SJSA1 (cell line): ENCODE data around the gene DOK7. TPM values are rescaled to one million over a fixed set of nuclear protein-coding genes. Genes with fewer than 3 reads are reported as not detected.

ENCODE experiments used
- DNase-seq, 2 experiments: peaks; one replicate each; pipeline ENCODE4 v3.0.0-alpha.2; 2015 to 2020; ENCODE audit warnings: low spot score in 2 of 2, low read depth in 1 of 2
- H3K27ac ChIP-seq: fragments of 250-450 bp; sonication (Bioruptor Pico); 2 replicates; pipeline ENCODE4 v1.5.1; 2020; ENCODE audit warnings: mild to moderate bottlenecking, moderate library complexity
- H3K27me3 ChIP-seq: fragments of 250-450 bp; sonication (Bioruptor Pico); replicated peaks from 2 replicates; pipeline ENCODE4 v1.5.1; 2020; ENCODE audit warnings: mild to moderate bottlenecking, moderate library complexity
- H3K36me3 ChIP-seq: fragments of 250-450 bp; sonication (Bioruptor Pico); 2 replicates; pipeline ENCODE4 v1.5.1; 2020; ENCODE audit warnings: mild to moderate bottlenecking
- H3K4me1 ChIP-seq: fragments of 250-450 bp; sonication (Bioruptor Pico); replicated peaks from 2 replicates; pipeline ENCODE4 v1.6.1; 2021; ENCODE audit warnings: mild to moderate bottlenecking
- H3K4me3 ChIP-seq: fragments of 250-450 bp; sonication (Bioruptor Pico); 2 replicates; pipeline ENCODE4 v1.5.1; 2020; ENCODE audit warnings: mild to moderate bottlenecking
- H3K9me3 ChIP-seq: fragments of 250-450 bp; sonication (Bioruptor Pico); replicated peaks from 2 replicates; pipeline ENCODE4 v1.5.1; 2020; ENCODE audit warnings: mild to moderate bottlenecking
- total RNA-seq: library from RNA; depleted of rRNA; stranded (reverse); fragments of >200 nt; shearing (Covaris generic); gene quantifications from 2 replicates; pipeline ENCODE4 v1.2.3, GENCODE V29; 2014; rRNA removed

The DOK7 gene
- total RNA-seq, result 0.05 TPM in 1 of 2 replicates, not detected in the other

- H3K27ac ChIP-seq, result no peak within 1 kb of the TSS
- H3K4me3 ChIP-seq, result no peak within 1 kb of the TSS
- H3K4me1 ChIP-seq, result no peaks in the 10 kb centered on the region
- H3K9me3 ChIP-seq, result no peaks in the 10 kb centered on the region
- H3K27me3 ChIP-seq, result no peaks in the 10 kb centered on the region
- no peak for DNase-seq
- H3K36me3 ChIP-seq, result no peaks in the 10 kb centered on the region
Measured at GRCh38 chr4:3462790-3463415, at the start of gene DOK7. Gene DOK7, plus strand, starts transcription at chr4:3463306. Its CDS starts 70 bp downstream, at chr4:3463376.

GRCh38 chr4:3413675-3414420, 49.3 kb upstream of the DOK7 start:
- H3K9me3 ChIP-seq, result no peaks in the 10 kb centered on the region
- DNase-seq, result no peak
- peaks cover 42% of the 10 kb centered on the region for H3K36me3 ChIP-seq
- H3K4me1 ChIP-seq, result no peaks in the 10 kb centered on the region
- no peaks in the 10 kb centered on the region for H3K27me3 ChIP-seq
- no peak overlapping the region for H3K4me3 ChIP-seq
- H3K27ac ChIP-seq, result no peak overlapping the region

GRCh38 chr4:3414421-3415279, 48.5 kb upstream of the DOK7 start:
- Histone ChIP-seq H3K27me3 (no peaks in the 10 kb centered on the region), H3K4me3 (no peak overlapping the region), H3K9me3 (no peaks in the 10 kb centered on the region), H3K36me3 (peaks cover 40% of the 10 kb centered on the region), H3K4me1 (no peaks in the 10 kb centered on the region), H3K27ac (no peak overlapping the region)
- no peak for DNase-seq

DNA sequence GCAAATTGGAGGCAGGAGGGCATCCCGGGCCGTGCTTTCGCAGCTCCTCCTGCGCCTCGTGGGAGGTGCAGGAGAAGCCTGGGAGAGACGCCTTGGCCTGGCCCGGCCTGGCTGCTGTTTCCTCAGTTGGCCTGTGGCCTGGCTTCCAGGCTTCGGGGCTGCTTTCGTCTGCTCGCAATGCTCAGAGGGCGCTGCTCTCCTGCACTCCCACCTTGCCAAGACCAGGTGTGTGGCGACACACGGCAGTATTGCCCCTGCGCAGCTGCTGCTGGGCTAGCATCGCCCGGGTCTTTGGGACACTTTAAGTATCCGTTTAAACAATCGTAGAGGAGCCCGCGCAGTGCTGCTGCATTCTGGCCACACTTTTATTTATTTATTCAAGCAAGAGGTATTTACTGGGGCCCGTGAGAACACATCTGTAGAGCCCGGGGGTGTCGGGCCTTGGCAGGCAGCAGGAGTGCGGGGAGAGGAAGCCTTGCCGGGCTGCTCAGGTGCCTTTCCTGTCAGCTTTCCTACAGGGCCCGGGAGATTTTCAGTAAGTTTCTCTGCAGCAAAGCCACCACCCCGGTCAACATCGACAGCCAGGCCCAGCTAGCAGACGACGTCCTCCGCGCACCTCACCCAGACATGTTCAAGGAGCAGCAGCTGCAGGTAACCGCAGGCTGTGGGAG, 47.5 kb upstream of the DOK7 start:
- no peak for DNase-seq
- Histone ChIP-seq H3K27me3 (no peaks in the 10 kb centered on the region), H3K4me1 (no peaks in the 10 kb centered on the region), H3K36me3 (peaks cover 48% of the 10 kb centered on the region), H3K27ac (no peak overlapping the region), H3K9me3 (no peaks in the 10 kb centered on the region), H3K4me3 (no peak overlapping the region)

DNA sequence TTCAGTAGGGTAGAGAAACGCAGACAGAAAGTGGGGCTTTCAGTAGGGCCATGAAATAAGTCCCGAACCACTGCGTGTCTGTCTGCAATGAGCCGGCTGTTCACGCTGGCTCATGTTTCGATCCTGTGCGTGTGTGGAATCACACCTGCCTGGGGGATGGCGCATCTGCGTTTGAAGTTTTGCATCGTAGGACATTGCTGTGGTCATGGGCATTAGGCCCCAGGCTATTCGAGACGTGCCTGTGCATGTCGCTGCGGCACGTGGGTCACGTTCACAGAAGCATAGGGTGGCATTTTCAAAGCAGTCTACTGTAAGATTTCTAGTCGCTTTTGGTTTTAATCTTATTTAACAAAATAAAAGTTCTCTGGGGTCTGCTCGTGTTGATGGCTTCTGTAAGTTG, 46.8 kb upstream of the DOK7 start:
- no peaks in the 10 kb centered on the region for H3K4me1 ChIP-seq
- no peak overlapping the region for H3K27ac ChIP-seq
- no peak for DNase-seq
- no peaks in the 10 kb centered on the region for H3K9me3 ChIP-seq
- peaks cover 54% of the 10 kb centered on the region for H3K36me3 ChIP-seq
- H3K4me3 ChIP-seq, result no peak overlapping the region
- H3K27me3 ChIP-seq, result no peaks in the 10 kb centered on the region

- no peaks in the 10 kb centered on the region for H3K27me3 ChIP-seq
- no peak for DNase-seq
- H3K9me3 ChIP-seq, result no peaks in the 10 kb centered on the region
- no peak overlapping the region for H3K27ac ChIP-seq
- H3K36me3 ChIP-seq, result peaks cover 60% of the 10 kb centered on the region
- no peak overlapping the region for H3K4me3 ChIP-seq
- no peaks in the 10 kb centered on the region for H3K4me1 ChIP-seq
Measured at GRCh38 chr4:3416821-3417221, 46.3 kb upstream of the DOK7 start.

DNA sequence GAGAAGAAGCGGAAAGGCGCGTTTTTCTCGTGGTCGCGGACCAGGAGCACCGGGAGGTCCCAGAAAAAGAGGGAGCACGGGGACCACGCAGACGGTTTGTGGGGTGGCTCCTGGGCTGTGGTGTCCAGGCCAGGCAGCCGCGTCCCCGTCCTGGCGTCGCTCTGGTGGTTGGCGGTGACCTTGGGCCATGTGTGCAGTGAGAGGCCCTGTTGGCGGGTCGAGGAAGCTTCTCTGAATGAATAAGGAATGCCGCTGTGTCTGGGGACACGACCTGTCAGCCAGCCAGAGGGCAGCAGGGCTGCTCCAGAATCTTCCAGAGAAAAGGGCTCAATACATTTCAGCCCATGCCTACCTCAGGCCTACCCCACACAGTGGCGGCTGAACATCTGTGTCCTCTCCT, 45.7 kb upstream of the DOK7 start:
- Histone ChIP-seq H3K9me3 (no peaks in the 10 kb centered on the region), H3K27me3 (no peaks in the 10 kb centered on the region), H3K27ac (no peak overlapping the region), H3K4me3 (no peak overlapping the region), H3K36me3 (peaks cover 66% of the 10 kb centered on the region), H3K4me1 (no peaks in the 10 kb centered on the region)
- DNase-seq, result no peak

DNA sequence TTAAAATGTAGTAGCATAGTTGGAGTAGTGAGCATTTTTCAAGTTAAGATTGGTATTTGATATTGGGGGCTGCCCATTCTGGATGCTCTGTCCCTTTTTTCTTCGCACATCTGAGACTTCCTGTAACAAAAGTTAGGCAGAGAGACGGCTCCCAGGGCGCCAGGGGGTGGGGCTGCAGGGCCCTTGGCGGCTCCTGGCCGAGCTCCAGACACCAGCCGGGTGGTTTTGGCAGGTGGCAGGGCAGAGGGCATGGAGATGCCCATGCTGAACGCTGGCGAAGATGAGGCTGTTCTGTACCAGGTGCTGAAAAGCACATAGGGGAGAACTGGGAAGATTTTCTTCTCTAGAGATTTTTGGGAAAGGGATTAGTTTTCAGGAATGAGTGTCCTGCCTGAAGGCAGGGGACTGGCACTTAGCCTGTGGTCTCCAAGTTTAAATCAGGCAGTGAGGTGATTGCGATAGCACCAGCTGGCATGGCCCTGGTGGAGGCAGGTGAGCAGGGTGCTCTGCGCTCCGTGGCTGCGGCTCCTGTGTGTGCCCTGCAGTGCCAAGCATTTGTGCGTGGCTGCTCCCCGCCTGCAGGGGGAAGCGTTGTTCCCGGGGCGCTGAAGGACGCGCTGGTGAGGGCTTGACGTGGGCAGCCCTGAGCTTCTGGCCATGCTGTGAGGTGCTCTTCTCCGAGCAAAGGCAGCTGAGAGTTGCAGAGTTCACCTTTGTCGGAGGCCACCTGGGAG, 44.9 kb upstream of the DOK7 start:
- DNase-seq, result no peak
- Histone ChIP-seq H3K36me3 (peaks cover 73% of the 10 kb centered on the region), H3K27me3 (no peaks in the 10 kb centered on the region), H3K9me3 (no peaks in the 10 kb centered on the region), H3K4me1 (no peaks in the 10 kb centered on the region), H3K4me3 (no peak overlapping the region), H3K27ac (no peak overlapping the region)

DNA sequence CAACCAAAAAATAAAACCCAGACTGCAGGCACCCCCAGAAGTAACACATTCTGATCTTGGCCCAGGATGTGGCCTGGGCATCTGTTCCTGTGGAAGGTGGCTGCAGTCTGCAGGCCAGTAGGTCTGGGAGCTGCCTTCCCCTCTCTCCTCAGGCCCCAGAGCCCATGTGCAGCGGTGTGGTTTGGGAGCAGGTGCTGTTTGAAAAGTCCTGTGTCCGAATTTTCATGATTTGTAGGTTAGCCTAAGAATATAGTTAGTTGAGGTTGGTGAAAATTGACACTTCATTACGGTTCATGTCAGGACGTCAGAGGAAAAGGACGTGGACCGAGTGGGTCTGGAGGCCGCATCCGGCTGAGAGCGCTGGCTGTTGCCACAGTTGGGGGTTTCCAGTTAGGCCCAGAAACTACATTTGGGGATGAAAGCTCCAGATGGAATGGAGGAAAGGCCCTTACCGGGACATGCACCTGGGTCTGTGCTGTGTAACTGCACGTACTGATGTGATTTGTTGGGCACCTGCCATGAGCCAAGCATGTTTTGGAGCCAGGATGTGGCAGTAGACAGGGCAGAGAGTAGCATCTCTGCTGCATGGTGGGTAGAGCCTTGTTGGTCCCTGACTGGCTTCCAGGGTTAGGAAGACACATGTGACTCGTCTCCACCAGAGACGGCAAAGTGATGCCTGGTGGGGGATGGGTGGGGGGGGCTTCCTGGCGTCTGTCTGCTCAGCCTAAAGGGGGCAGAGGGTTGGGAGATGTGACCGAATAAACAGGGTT, 43.1 kb upstream of the DOK7 start:
- H3K36me3 ChIP-seq, result peaks cover 85% of the 10 kb centered on the region
- no peaks in the 10 kb centered on the region for H3K4me1 ChIP-seq
- H3K27me3 ChIP-seq, result no peaks in the 10 kb centered on the region
- H3K4me3 ChIP-seq, result no peak overlapping the region
- no peak overlapping the region for H3K27ac ChIP-seq
- DNase-seq, result no peak
- H3K9me3 ChIP-seq, result no peaks in the 10 kb centered on the region

DNA sequence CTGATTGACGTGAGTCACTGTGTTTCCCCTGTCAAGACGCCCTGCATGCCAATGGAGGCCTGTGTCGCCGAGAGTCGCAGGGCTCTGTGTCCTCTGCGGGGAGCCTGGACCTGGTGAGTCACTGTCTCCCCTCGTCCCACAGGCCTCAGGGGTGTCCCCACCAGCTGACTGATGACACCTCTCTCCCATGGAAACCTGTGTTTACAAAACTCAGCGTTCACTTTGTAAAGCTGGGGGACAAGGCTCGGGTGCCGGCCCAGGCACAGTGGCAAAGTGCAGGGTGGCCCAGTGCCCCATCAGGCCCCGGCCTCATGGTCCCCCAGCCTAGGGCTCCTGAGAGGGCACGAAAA, 42.5 kb upstream of the DOK7 start:
- Histone ChIP-seq H3K4me3 (no peak overlapping the region), H3K9me3 (no peaks in the 10 kb centered on the region), H3K27ac (no peak overlapping the region), H3K27me3 (no peaks in the 10 kb centered on the region), H3K4me1 (no peaks in the 10 kb centered on the region), H3K36me3 (peaks cover 85% of the 10 kb centered on the region)
- no peak for DNase-seq

- peaks cover 81% of the 10 kb centered on the region for H3K36me3 ChIP-seq
- H3K9me3 ChIP-seq, result no peaks in the 10 kb centered on the region
- no peak overlapping the region for H3K4me3 ChIP-seq
- no peak for DNase-seq
- H3K4me1 ChIP-seq, result no peaks in the 10 kb centered on the region
- no peaks in the 10 kb centered on the region for H3K27me3 ChIP-seq
- no peak overlapping the region for H3K27ac ChIP-seq
Measured at GRCh38 chr4:3420956-3421355, 42.1 kb upstream of the DOK7 start.

DNA sequence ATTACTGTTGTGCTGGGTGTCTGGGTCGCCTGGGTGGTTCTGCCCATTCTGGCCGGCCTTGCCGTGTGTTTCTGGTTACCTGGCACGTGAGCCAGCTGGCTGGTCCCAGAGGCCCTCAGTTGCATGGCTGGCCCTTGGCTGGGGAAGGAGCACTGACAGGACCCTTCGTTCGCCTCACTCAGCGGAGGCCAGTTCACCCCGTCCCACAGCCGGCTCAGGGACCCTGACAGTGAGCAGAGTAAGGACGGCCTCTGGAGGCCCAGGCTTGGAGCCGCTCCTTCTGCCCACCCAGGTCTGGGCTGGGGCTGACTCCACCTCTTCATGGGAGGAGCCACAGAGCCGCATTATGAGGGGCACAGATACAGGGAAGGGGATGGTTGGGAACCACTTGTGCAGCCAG, 41.6 kb upstream of the DOK7 start:
- no peak for DNase-seq
- H3K36me3 ChIP-seq, result peaks cover 76% of the 10 kb centered on the region
- no peak overlapping the region for H3K27ac ChIP-seq
- no peaks in the 10 kb centered on the region for H3K27me3 ChIP-seq
- no peak overlapping the region for H3K4me3 ChIP-seq
- H3K9me3 ChIP-seq, result no peaks in the 10 kb centered on the region
- H3K4me1 ChIP-seq, result no peaks in the 10 kb centered on the region
